Measurements from ENCODE around the gene SPRED3.
"Not testable (repeated sequence)": the region's sequence is repeated elsewhere in the genome, so short reads cannot be mapped to it uniquely, and the experiment has no call there.

SPRED3 gene

DNA sequence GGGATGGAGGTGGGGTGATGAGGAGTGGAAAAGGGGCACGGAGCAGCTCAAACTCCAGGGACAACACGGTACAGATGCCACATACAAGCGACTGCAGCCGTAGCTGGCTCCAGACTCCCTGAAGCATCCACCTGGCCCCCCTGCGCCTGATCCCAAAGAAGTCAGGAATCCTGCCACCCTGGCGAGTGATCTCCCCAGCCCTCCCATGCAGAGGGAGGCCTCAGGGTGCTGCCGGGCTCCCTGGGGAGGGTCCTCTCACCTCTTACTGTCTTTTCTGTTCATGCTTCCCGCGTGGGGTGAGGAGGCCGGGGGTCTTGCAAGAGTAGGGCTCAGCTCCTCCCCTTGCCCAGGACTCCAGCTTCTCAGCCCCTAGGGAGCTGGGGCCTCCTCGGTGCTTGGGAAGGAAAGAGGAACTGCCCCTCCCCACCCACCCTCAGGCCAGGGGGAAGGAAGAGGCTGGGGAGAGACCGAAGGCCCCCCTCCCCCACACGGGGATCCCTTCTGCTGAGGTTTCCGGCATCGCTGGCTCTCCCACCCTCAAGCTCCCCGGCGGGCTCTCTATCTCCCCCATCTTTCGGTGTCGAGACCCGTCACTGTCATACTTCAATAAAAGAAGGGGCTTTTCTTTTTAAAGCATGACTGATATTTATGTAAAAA lies 37.4 kb downstream of the SPRED3 start, which contains the start of gene RASGRP4:
Gene RASGRP4, minus strand, starts transcription at position 410 of the 657 bp plus-strand sequence. Its CDS starts 128 bp downstream, at position 282.
- POLR2A ChIA-PET = no interaction called here
- H3K4me3 ChIP-seq (ENCODE audit: low read depth, low read length) = no peak within 1 kb of the TSS
- no peak for DNase-seq (ENCODE audit: low read depth, low spot score)
- TF ChIP-seq, protein P1, sequence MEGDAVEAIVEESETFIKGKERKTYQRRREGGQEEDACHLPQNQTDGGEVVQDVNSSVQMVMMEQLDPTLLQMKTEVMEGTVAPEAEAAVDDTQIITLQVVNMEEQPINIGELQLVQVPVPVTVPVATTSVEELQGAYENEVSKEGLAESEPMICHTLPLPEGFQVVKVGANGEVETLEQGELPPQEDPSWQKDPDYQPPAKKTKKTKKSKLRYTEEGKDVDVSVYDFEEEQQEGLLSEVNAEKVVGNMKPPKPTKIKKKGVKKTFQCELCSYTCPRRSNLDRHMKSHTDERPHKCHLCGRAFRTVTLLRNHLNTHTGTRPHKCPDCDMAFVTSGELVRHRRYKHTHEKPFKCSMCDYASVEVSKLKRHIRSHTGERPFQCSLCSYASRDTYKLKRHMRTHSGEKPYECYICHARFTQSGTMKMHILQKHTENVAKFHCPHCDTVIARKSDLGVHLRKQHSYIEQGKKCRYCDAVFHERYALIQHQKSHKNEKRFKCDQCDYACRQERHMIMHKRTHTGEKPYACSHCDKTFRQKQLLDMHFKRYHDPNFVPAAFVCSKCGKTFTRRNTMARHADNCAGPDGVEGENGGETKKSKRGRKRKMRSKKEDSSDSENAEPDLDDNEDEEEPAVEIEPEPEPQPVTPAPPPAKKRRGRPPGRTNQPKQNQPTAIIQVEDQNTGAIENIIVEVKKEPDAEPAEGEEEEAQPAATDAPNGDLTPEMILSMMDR (IDR thresholded peaks at IDR 0.05; ENCODE audit: insufficient read depth, low read length, missing control alignments) = no peak
- CTCF ChIA-PET = interaction anchor here (1.2 to 1.8 kb wide), 2 partner anchors 23 to 28 kb away, joined by 3 to 7 read pairs; partner anchors contain the start of gene FAM98C

- H3K4me3 ChIP-seq (ENCODE audit: low read depth, low read length); POLR2A ChIA-PET; CTCF ChIA-PET; DNase-seq (ENCODE audit: low read depth, low spot score): not testable (repeated sequence)
Measured at GRCh38 chr19:38427035-38427677, 38.7 kb downstream of the SPRED3 start.

DNA sequence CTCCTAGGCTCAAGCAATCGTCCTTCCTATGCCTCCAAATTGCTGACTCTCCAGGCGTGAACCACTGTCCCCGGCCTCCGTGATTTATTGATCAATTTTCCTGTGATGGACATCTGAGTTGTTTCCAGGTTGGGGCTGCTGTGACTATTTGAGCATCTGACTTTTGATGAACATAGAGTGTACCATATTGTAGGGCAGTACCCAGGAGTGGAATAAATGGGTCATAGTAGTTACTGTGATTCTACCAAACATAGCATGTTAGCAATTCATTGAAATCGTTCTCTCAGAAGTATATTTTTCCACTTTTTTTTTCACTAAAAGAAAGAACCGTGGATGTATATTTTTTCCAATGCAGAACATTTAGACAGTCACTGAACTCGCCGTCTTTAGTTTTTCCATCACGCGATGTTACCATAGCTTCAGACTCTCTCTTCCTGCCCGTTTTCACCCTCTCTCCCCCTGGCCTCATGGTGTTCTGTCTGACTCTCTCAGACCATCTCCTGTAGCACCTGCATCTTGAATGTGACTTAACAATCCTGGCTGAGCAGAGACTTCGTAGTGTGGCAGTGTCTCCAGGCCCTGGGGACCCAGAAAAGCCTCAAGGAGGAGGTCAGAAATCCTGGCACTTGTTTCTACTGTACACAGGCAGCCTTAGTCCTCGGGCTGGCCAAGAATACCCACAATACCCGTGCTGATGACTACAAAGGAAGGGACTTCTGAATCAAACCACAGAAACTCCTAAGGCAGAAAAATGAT lies 40.7 kb downstream of the SPRED3 start:
- TF ChIP-seq, protein P1 (IDR thresholded peaks at IDR 0.05; ENCODE audit: insufficient read depth, low read length, missing control alignments) = no peak
- H3K4me3 ChIP-seq (ENCODE audit: low read depth, low read length) = no peak overlapping the region
- ChIA-PET CTCF (no interaction called here), POLR2A (no interaction called here)
- no peak for DNase-seq (ENCODE audit: low read depth, low spot score)

GRCh38 chr19:38429811-38430156 lies 41.3 kb downstream of the SPRED3 start:
- TF ChIP-seq, protein P1 (IDR thresholded peaks at IDR 0.05; ENCODE audit: insufficient read depth, low read length, missing control alignments) = no peak
- POLR2A ChIA-PET = no interaction called here
- H3K4me3 ChIP-seq (ENCODE audit: low read depth, low read length) = no peak overlapping the region
- no peak for DNase-seq (ENCODE audit: low read depth, low spot score)
- CTCF ChIA-PET = no interaction called here

GRCh38 chr19:38430931-38431330 lies 42.4 kb downstream of the SPRED3 start:
- no peak overlapping the region for H3K4me3 ChIP-seq (ENCODE audit: low read depth, low read length)
- DNase-seq (ENCODE audit: low read depth, low spot score) = no peak
- POLR2A ChIA-PET = no interaction called here
- TF ChIP-seq, protein P1 (IDR thresholded peaks at IDR 0.05; ENCODE audit: insufficient read depth, low read length, missing control alignments) = no peak
- CTCF ChIA-PET = no interaction called here

- ChIA-PET POLR2A (no interaction called here), CTCF (no interaction called here)
- TF ChIP-seq, protein P1 (IDR thresholded peaks at IDR 0.05; ENCODE audit: insufficient read depth, low read length, missing control alignments) = no peak
- H3K4me3 ChIP-seq (ENCODE audit: low read depth, low read length) = no peak within 1 kb of the TSS
- no peak for DNase-seq (ENCODE audit: low read depth, low spot score)
Measured at GRCh38 chr19:38433268-38433733, 44.8 kb downstream of the SPRED3 start, which contains the start of gene RYR1. RYR1 (plus strand) TSS chr19:38433691; CDS start chr19:38433830, 139 bp downstream.

All from AG04449 (cell line).